WTC11 (cell line): ENCODE data around the gene FAM114A1.

Experiments used
- CTCF ChIP-seq: fragments of 200-600 bp; IDR thresholded peaks from 2 replicates; pipeline ENCODE4 v1.8.0; 2022; ENCODE audit warnings: antibody characterized with exemption
- MAX ChIP-seq: sonication (generic); formaldehyde crosslinking; IDR thresholded peaks from 2 replicates; pipeline ENCODE4 v1.8.0; 2022; ENCODE audit warnings: mild to moderate bottlenecking, missing genetic modification reagents
- NR2C2 ChIP-seq: sonication (generic); formaldehyde crosslinking; IDR thresholded peaks from 2 replicates; pipeline ENCODE4 v1.8.0; 2022; ENCODE audit warnings: mild to moderate bottlenecking, missing genetic modification reagents
- USF2 ChIP-seq: sonication (generic); formaldehyde crosslinking; IDR thresholded peaks from 2 replicates; pipeline ENCODE4 v1.8.1; 2023; ENCODE audit warnings: mild to moderate bottlenecking, missing genetic modification reagents, moderate library complexity
- ZNF317 ChIP-seq: sonication (generic); formaldehyde crosslinking; IDR thresholded peaks from 2 replicates; pipeline ENCODE4 v1.8.1; 2023; ENCODE audit warnings: low read depth, mild to moderate bottlenecking, moderate library complexity, missing genetic modification reagents, borderline replicate concordance
- ZNF416 ChIP-seq: fragments of 250-450 bp; sonication (Bioruptor Pico); IDR thresholded peaks from 2 replicates; pipeline ENCODE4 v1.9.0; 2021; ENCODE audit warnings: mild to moderate bottlenecking, inconsistent platforms

GRCh38 chr4:38855466-38855865 lies 12.1 kb upstream of the FAM114A1 start:
- TF ChIP-seq ZNF317 (CRISPR knock-in tag) (no peak), MAX (no peak), USF2 (no peak), CTCF (no peak), ZNF416 (CRISPR knock-in tag) (no peak), NR2C2 (CRISPR knock-in tag) (no peak)
